ENCODE measurements around the gene MIA2. TPM values are rescaled to one million over a fixed set of nuclear protein-coding genes. Genes with fewer than 3 reads are reported as not detected.
"Not testable (repeated sequence)": the region's sequence is repeated elsewhere in the genome, so short reads cannot be mapped to it uniquely, and the experiment has no call there.

MIA2 gene
- total RNA-seq, 1 donor from 2014 or later: 23.5 TPM

DNA sequence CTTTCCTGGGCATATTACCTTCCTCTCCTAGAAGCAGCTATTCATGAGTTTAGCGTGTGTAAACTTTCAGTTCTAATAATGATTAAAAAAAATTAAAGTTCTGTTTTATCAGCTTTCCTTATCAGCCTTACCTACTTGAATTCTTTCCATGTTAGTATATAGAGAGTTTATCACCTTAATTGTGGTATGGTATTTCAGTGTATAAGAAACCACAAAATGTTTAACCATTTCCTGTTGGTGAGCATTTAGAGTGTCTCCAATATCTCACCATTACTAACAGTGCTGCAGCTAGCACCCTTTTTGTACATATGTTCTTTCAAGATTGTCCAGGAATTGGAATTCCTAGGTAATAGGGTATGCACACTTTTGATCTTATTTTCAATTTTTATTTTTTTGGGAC is 109.1 kb downstream of the MIA2 start:
- no peaks in the 10 kb centered on the region for H3K27me3 Mint-ChIP-seq
- DNase-seq (ENCODE audit: extremely low spot score, unreplicated experiment): no peak
- no peak overlapping the region for H3K27ac Mint-ChIP-seq
- peaks cover 19% of the 10 kb centered on the region for H3K36me3 Mint-ChIP-seq
- peaks cover 7% of the 10 kb centered on the region for H3K4me1 Mint-ChIP-seq (ENCODE audit: unreplicated experiment)
- no peak overlapping the region for H3K4me3 Mint-ChIP-seq
- no peaks in the 10 kb centered on the region for H3K9me3 Mint-ChIP-seq
- TF ChIP-seq, protein P1, sequence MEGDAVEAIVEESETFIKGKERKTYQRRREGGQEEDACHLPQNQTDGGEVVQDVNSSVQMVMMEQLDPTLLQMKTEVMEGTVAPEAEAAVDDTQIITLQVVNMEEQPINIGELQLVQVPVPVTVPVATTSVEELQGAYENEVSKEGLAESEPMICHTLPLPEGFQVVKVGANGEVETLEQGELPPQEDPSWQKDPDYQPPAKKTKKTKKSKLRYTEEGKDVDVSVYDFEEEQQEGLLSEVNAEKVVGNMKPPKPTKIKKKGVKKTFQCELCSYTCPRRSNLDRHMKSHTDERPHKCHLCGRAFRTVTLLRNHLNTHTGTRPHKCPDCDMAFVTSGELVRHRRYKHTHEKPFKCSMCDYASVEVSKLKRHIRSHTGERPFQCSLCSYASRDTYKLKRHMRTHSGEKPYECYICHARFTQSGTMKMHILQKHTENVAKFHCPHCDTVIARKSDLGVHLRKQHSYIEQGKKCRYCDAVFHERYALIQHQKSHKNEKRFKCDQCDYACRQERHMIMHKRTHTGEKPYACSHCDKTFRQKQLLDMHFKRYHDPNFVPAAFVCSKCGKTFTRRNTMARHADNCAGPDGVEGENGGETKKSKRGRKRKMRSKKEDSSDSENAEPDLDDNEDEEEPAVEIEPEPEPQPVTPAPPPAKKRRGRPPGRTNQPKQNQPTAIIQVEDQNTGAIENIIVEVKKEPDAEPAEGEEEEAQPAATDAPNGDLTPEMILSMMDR (conservative IDR thresholded peaks at IDR 0.05): no peak

DNA sequence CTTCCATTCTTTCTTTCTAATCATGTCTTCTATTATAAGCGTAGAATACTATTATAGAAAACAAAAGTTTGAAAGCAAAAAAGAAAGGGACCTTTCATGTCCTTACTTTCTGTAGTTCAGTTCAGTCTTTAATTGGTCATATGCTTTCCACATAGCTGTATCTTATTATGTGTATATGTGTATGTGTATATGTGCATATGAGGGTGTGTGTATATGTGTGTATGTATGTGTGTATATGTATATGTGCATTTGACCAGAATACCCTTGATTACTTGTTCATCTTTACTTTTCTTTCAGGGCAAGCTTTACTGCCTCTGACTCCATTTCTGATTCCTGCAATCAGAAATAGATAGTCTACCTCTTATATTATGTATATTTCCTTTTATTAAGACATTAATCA is 109.9 kb downstream of the MIA2 start:
- Mint-ChIP-seq H3K4me1 (ENCODE audit: unreplicated experiment) (peaks cover 6% of the 10 kb centered on the region), H3K9me3 (no peaks in the 10 kb centered on the region), H3K36me3 (peaks cover 16% of the 10 kb centered on the region), H3K27me3 (no peaks in the 10 kb centered on the region), H3K4me3 (no peak overlapping the region), H3K27ac (no peak overlapping the region)
- TF ChIP-seq, protein P1 (conservative IDR thresholded peaks at IDR 0.05): no peak
- DNase-seq (ENCODE audit: extremely low spot score, unreplicated experiment): no peak

DNA sequence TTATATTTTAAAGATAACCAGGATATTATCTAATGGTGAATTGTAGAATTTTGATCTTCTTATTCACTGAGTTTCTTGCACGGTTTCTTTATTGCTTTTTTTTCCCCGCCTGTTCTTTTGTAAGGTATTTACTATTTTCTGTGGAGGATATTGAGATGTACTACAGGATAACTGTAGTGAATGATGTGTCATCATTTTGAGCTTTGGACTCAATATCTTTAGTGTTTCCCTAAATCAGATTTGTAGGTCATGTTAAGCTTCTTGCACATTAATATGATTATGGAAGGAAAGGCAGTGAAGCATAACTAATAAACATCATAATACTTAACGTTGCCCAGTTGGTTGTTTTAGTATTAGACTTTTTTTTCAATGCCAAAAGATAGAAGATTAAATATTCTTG is 117.2 kb downstream of the MIA2 start:
- DNase-seq (ENCODE audit: extremely low spot score, unreplicated experiment): no peak
- Mint-ChIP-seq H3K4me3 (no peak overlapping the region), H3K27ac (no peak overlapping the region), H3K4me1 (ENCODE audit: unreplicated experiment) (no peaks in the 10 kb centered on the region), H3K27me3 (no peaks in the 10 kb centered on the region), H3K36me3 (peaks cover 18% of the 10 kb centered on the region), H3K9me3 (peaks cover 8% of the 10 kb centered on the region)
- TF ChIP-seq, protein P1 (conservative IDR thresholded peaks at IDR 0.05): no peak

- H3K27me3 Mint-ChIP-seq: no peaks in the 10 kb centered on the region
- no peaks in the 10 kb centered on the region for H3K4me1 Mint-ChIP-seq (ENCODE audit: unreplicated experiment)
Observed at GRCh38 chr14:39351708-39352107, 118.0 kb downstream of the MIA2 start.

GRCh38 chr14:39359069-39359468 is 125.4 kb downstream of the MIA2 start:
- not testable (repeated sequence) for H3K27ac Mint-ChIP-seq; DNase-seq (ENCODE audit: extremely low spot score, unreplicated experiment); H3K4me1 Mint-ChIP-seq (ENCODE audit: unreplicated experiment); H3K27me3 Mint-ChIP-seq; H3K4me3 Mint-ChIP-seq; H3K9me3 Mint-ChIP-seq
- H3K36me3 Mint-ChIP-seq: peaks cover 36% of the 10 kb centered on the region

More at GRCh38 chr14:39351708-39352107, 118.0 kb downstream of the MIA2 start:
- no peak overlapping the region for H3K27ac Mint-ChIP-seq
- no peak overlapping the region for H3K4me3 Mint-ChIP-seq
- TF ChIP-seq, protein P1 (conservative IDR thresholded peaks at IDR 0.05): no peak
- DNase-seq (ENCODE audit: extremely low spot score, unreplicated experiment): no peak
- peaks cover 8% of the 10 kb centered on the region for H3K9me3 Mint-ChIP-seq
- H3K36me3 Mint-ChIP-seq: peaks cover 18% of the 10 kb centered on the region

DNA sequence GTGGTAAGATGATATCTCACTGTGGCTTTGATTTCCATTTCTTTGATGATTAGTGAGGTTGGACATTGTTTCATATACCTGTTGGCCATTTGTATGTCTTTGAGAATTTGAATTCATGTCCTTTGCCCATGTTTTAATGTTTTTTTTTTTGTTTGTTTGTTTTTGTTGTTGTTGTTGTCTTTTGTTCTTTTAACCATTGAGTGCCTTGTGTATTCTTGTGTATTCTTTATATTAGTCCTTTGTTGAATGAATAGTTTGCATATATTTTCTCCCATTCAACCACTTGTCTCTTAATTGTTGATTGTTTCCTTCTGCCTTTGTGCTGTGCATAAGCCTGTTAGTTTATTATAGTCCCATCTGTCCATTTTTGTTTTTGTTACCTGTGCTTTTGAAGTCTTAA is 126.6 kb downstream of the MIA2 start:
- H3K27ac Mint-ChIP-seq: no peak overlapping the region
- no peaks in the 10 kb centered on the region for H3K27me3 Mint-ChIP-seq
- no peak for DNase-seq (ENCODE audit: extremely low spot score, unreplicated experiment)
- H3K36me3 Mint-ChIP-seq: peaks cover 41% of the 10 kb centered on the region
- TF ChIP-seq, protein P1 (conservative IDR thresholded peaks at IDR 0.05): no peak
- H3K4me1 Mint-ChIP-seq (ENCODE audit: unreplicated experiment): no peaks in the 10 kb centered on the region
- no peaks in the 10 kb centered on the region for H3K9me3 Mint-ChIP-seq
- no peak overlapping the region for H3K4me3 Mint-ChIP-seq

GRCh38 chr14:39361556-39361955 is 127.8 kb downstream of the MIA2 start:
- H3K4me1 Mint-ChIP-seq (ENCODE audit: unreplicated experiment); H3K27ac Mint-ChIP-seq; H3K27me3 Mint-ChIP-seq; H3K9me3 Mint-ChIP-seq; DNase-seq (ENCODE audit: extremely low spot score, unreplicated experiment); H3K4me3 Mint-ChIP-seq: not testable (repeated sequence)
- H3K36me3 Mint-ChIP-seq: peaks cover 45% of the 10 kb centered on the region

All from type B pancreatic cell (in vitro differentiated cells).